Caco-2 (cell line): ENCODE data around the gene DLG2. TPM values are rescaled to one million over a fixed set of nuclear protein-coding genes. Genes with fewer than 3 reads are reported as not detected.

Experiments used
- BruUV-seq: library from RNA; stranded (reverse); fragments of 400-500 nt; replicated peaks from 2 replicates; lab custom pipeline; 2021; lab: Mats Ljungman, UMichigan
- CTCF ChIA-PET: fragments of 300-600 bp; sonication (Branson Sonifier 250); formaldehyde crosslinking; loops from one replicate; lab custom pipeline; 2022; ENCODE audit warnings: antibody characterized with exemption; lab: Charles Lee
- POLR2A ChIA-PET: fragments of 300-600 bp; sonication (Branson Sonifier 250); formaldehyde crosslinking; loops from one replicate; lab custom pipeline; 2022; ENCODE audit warnings: antibody characterized with exemption; lab: Charles Lee
- DNase-seq, 2 experiments: peaks; one replicate each; pipeline versions ENCODE4 v3.0.0 to v3.0.0-alpha.2; 2020 to 2022
- H3K27me3 ChIP-seq: replicated peaks from 2 replicates; pipeline ENCODE4 v1.6.0; 2011; ENCODE audit warnings: low read length; ENCODE audit not compliant: control insufficient read depth, insufficient read depth
- H3K36me3 ChIP-seq: 2 replicates; pipeline ENCODE4 v1.5.1; 2011; ENCODE audit warnings: low read length; ENCODE audit not compliant: control insufficient read depth, insufficient read depth
- H3K4me1 ChIP-seq: fragments of 250-450 bp; sonication (Bioruptor Pico); 2 replicates; pipeline ENCODE4 v1.5.1; 2020; ENCODE audit warnings: mild to moderate bottlenecking
- H3K4me3 ChIP-seq: 2 replicates; pipeline ENCODE4 v1.5.1; 2011; ENCODE audit warnings: low read depth, mild to moderate bottlenecking, control low read depth, low read length
- H3K9me3 ChIP-seq: fragments of 250-450 bp; sonication (Bioruptor Pico); 2 replicates; pipeline ENCODE4 v1.5.1; 2020; ENCODE audit warnings: mild to moderate bottlenecking, moderate library complexity
- H3K27ac Mint-ChIP-seq: one replicate; pipeline ENCODE4 v1.8.0; 2022; ENCODE audit warnings: mixed read lengths; ENCODE audit not compliant: unreplicated experiment
- H3K27me3 Mint-ChIP-seq: one replicate; pipeline ENCODE4 v1.8.0; 2022; ENCODE audit warnings: mixed read lengths; ENCODE audit not compliant: insufficient read depth, unreplicated experiment
- H3K36me3 Mint-ChIP-seq: one replicate; pipeline ENCODE4 v1.8.0; 2022; ENCODE audit warnings: mild to moderate bottlenecking, mixed read lengths; ENCODE audit not compliant: insufficient read depth, unreplicated experiment
- H3K4me1 Mint-ChIP-seq: one replicate; pipeline ENCODE4 v1.8.0; 2022; ENCODE audit warnings: low read depth, mixed read lengths; ENCODE audit not compliant: unreplicated experiment
- H3K4me3 Mint-ChIP-seq: one replicate; pipeline ENCODE4 v1.8.0; 2022; ENCODE audit warnings: mild to moderate bottlenecking, moderate library complexity, mixed read lengths; ENCODE audit not compliant: unreplicated experiment
- H3K9me3 Mint-ChIP-seq: one replicate; pipeline ENCODE4 v1.8.0; 2022; ENCODE audit warnings: mixed read lengths; ENCODE audit not compliant: unreplicated experiment
- CTCF ChIP-seq, 2 experiments: fragments of 200-600 bp in 1 of 2; IDR thresholded peaks; 1 replicate in 1 of 2; 2 replicates in 1 of 2; pipeline versions ENCODE4 v1.5.1 to v1.8.0; 2011 to 2022; ENCODE audit warnings: antibody characterized with exemption in 1 of 2, control low read depth in 1 of 2, inconsistent platforms in 1 of 2, low read depth in 1 of 2, low read length in 1 of 2, mild to moderate bottlenecking in 1 of 2, moderate library complexity in 1 of 2; ENCODE audit not compliant: insufficient read depth in 1 of 2, severe bottlenecking in 1 of 2, unreplicated experiment in 1 of 2
- intact Hi-C: fragments of 100-400 bp; cut with micrococcal nuclease; formaldehyde crosslinking; loops from one replicate; pipeline ENCODE4 v1.10.0; 2022; ENCODE audit not compliant: unreplicated experiment
- total RNA-seq: library from RNA; stranded (reverse); gene quantifications from 2 replicates; pipeline ENCODE4 v1.2.3, GENCODE V29; 2022

The DLG2 gene
- total RNA-seq, 1 experiment from 2014 or later, result 21.6 TPM

GRCh38 chr11:83941050-83941449 lies 1686.1 kb downstream of the DLG2 start:
- BruUV-seq, result no TSS peak
- H3K4me3 Mint-ChIP-seq, result no peak overlapping the region
- intact Hi-C loops, result no loop called here
- H3K36me3 Mint-ChIP-seq, result no peaks in the 10 kb centered on the region
- H3K27ac Mint-ChIP-seq, result no peak overlapping the region
- no peaks in the 10 kb centered on the region for H3K36me3 ChIP-seq
- no peak for TF ChIP-seq CTCF (IDR thresholded peaks at IDR 0.05; ENCODE audit: insufficient read depth in 1 of 2, low read depth in 1 of 2, low read length in 1 of 2, severe bottlenecking in 1 of 2, unreplicated experiment in 1 of 2)
- no peaks in the 10 kb centered on the region for H3K9me3 ChIP-seq
- H3K4me1 Mint-ChIP-seq, result no peaks in the 10 kb centered on the region
- H3K27me3 ChIP-seq, result no peaks in the 10 kb centered on the region; the same call in 1 of the 2 replicates
- POLR2A ChIA-PET, result no interaction called here
- peaks cover 5% of the 10 kb centered on the region for H3K27me3 Mint-ChIP-seq
- DNase-seq, result no peak
- no peaks in the 10 kb centered on the region for H3K9me3 Mint-ChIP-seq
- CTCF ChIA-PET, result no interaction called here
- no peak overlapping the region for H3K4me3 ChIP-seq
- no peaks in the 10 kb centered on the region for H3K4me1 ChIP-seq

- ChIA-PET POLR2A (no interaction called here), CTCF (no interaction called here)
- no peaks in the 10 kb centered on the region for H3K4me1 ChIP-seq
- Mint-ChIP-seq H3K4me3 (no peak overlapping the region), H3K9me3 (no peaks in the 10 kb centered on the region), H3K4me1 (no peaks in the 10 kb centered on the region), H3K36me3 (no peaks in the 10 kb centered on the region), H3K27ac (no peak overlapping the region), H3K27me3 (no peaks in the 10 kb centered on the region)
- H3K27me3 ChIP-seq, result no peaks in the 10 kb centered on the region; the same call in 1 of the 2 replicates
- no peak overlapping the region for H3K4me3 ChIP-seq
- no peaks in the 10 kb centered on the region for H3K9me3 ChIP-seq
- no peak for TF ChIP-seq CTCF (IDR thresholded peaks at IDR 0.05; ENCODE audit: insufficient read depth in 1 of 2, low read depth in 1 of 2, low read length in 1 of 2, severe bottlenecking in 1 of 2, unreplicated experiment in 1 of 2)
- no peaks in the 10 kb centered on the region for H3K36me3 ChIP-seq
- intact Hi-C loops, result no loop called here
- BruUV-seq, result no TSS peak
- DNase-seq, result no peak
These were observed 1689.0 kb downstream of the DLG2 start for GRCh38 chr11:83938148-83938547.

- Histone ChIP-seq H3K36me3 (no peaks in the 10 kb centered on the region), H3K9me3 (no peaks in the 10 kb centered on the region), H3K4me3 (no peak overlapping the region), H3K4me1 (no peaks in the 10 kb centered on the region), H3K27me3 (no peaks in the 10 kb centered on the region; the same call in 1 of the 2 replicates)
- H3K4me3 Mint-ChIP-seq, result no peak overlapping the region
- ChIA-PET CTCF (no interaction called here), POLR2A (no interaction called here)
- peaks cover under 1% of the 10 kb centered on the region for H3K4me1 Mint-ChIP-seq
- TF ChIP-seq CTCF (IDR thresholded peaks at IDR 0.05; ENCODE audit: insufficient read depth in 1 of 2, low read depth in 1 of 2, low read length in 1 of 2, severe bottlenecking in 1 of 2, unreplicated experiment in 1 of 2), result no peak
- H3K27ac Mint-ChIP-seq, result no peak overlapping the region
- peaks cover 3% of the 10 kb centered on the region for H3K27me3 Mint-ChIP-seq
- BruUV-seq, result no TSS peak
- intact Hi-C loops, result no loop called here
- H3K36me3 Mint-ChIP-seq, result no peaks in the 10 kb centered on the region
- DNase-seq, result no peak
- no peaks in the 10 kb centered on the region for H3K9me3 Mint-ChIP-seq
These were observed 1694.1 kb downstream of the DLG2 start for GRCh38 chr11:83933008-83933407.
